Stimulated activated CD4-positive, alpha-beta T cell treated with anti-CD3 and anti-CD28 coated beads, Interleukin-4, amount 100 ng/mL, for 4 hours (primary cell): ENCODE data around the gene CNOT11.

ENCODE experiments used
- DNase-seq, 2 experiments: peaks; one replicate each; pipeline ENCODE4 v3.0.0-alpha.2; 2020

CNOT11 gene

GRCh38 chr2:101282980-101283379, 30.3 kb downstream of the CNOT11 start:
- no peak for DNase-seq

GRCh38 chr2:101286684-101287083, 34.0 kb downstream of the CNOT11 start:
- DNase-seq = no peak

GRCh38 chr2:101287303-101287702, 34.6 kb downstream of the CNOT11 start:
- DNase-seq = no peak

GRCh38 chr2:101290711-101291110, 38.0 kb downstream of the CNOT11 start:
- DNase-seq = no peak

- DNase-seq = no peak
Measured at GRCh38 chr2:101291973-101292372, 39.3 kb downstream of the CNOT11 start.

GRCh38 chr2:101293544-101293943, 40.9 kb downstream of the CNOT11 start:
- no peak for DNase-seq

GRCh38 chr2:101294861-101295260, 42.2 kb downstream of the CNOT11 start:
- DNase-seq = no peak

- no peak for DNase-seq
Measured at GRCh38 chr2:101295895-101296294, 43.2 kb downstream of the CNOT11 start.

GRCh38 chr2:101296371-101296770, 43.7 kb downstream of the CNOT11 start:
- no peak for DNase-seq

- DNase-seq = no peak
Measured at GRCh38 chr2:101297383-101297782, 44.7 kb downstream of the CNOT11 start.

- no peak for DNase-seq
Measured at GRCh38 chr2:101299604-101300003, 46.9 kb downstream of the CNOT11 start.

GRCh38 chr2:101300164-101300563, 47.5 kb downstream of the CNOT11 start:
- DNase-seq = peak; percentile 12 to 17

- no peak for DNase-seq
Measured at GRCh38 chr2:101300836-101301235, 48.1 kb downstream of the CNOT11 start.

GRCh38 chr2:101302016-101302415, 49.3 kb downstream of the CNOT11 start:
- no peak for DNase-seq

GRCh38 chr2:101303688-101304087, 51.0 kb downstream of the CNOT11 start:
- no peak for DNase-seq

- DNase-seq = no peak
Measured at GRCh38 chr2:101305035-101305434, 52.3 kb downstream of the CNOT11 start.

GRCh38 chr2:101305492-101306078, 52.9 kb downstream of the CNOT11 start:
- no peak for DNase-seq

GRCh38 chr2:101306410-101306809, 53.7 kb downstream of the CNOT11 start:
- DNase-seq = no peak

GRCh38 chr2:101307503-101307902, 54.8 kb downstream of the CNOT11 start:
- DNase-seq = peak in 1 of 2 experiments; percentile 11

- peak in 1 of 2 experiments; percentile 26 for DNase-seq
Measured at GRCh38 chr2:101307950-101308431, 55.3 kb downstream of the CNOT11 start.

- DNase-seq = peak; percentile 88 to 93
Measured at GRCh38 chr2:101308432-101309210, 55.9 kb downstream of the CNOT11 start, which contains the start of gene RNF149. RNF149 (minus strand) TSS chr2:101308701; CDS start chr2:101308588, 113 bp downstream.

- no peak for DNase-seq
Measured at GRCh38 chr2:101310090-101310833, 57.6 kb downstream of the CNOT11 start.
